H9 (cell line): ENCODE results near the gene IL21R. TPM values are rescaled to one million over a fixed set of nuclear protein-coding genes. Genes with fewer than 3 reads are reported as not detected.

Experiments
- DNase-seq: peaks from one replicate; pipeline ENCODE4 v3.0.0-alpha.2; 2017
- H2AFZ ChIP-seq: one replicate; pipeline ENCODE4 v1.6.1; 2013; ENCODE audit warnings: mild to moderate bottlenecking, low read length, control low read depth, moderate library complexity
- H2AK5ac ChIP-seq: 2 replicates; pipeline ENCODE4 v1.6.1; 2013; ENCODE audit warnings: low read length, control low read depth, mixed read lengths; ENCODE audit not compliant: insufficient read length
- H2BK120ac ChIP-seq: one replicate; pipeline ENCODE4 v1.6.1; 2013; ENCODE audit warnings: low read depth, mild to moderate bottlenecking, low read length, control low read depth, inconsistent platforms; ENCODE audit not compliant: poor library complexity, severe bottlenecking
- H2BK12ac ChIP-seq: 2 replicates; pipeline ENCODE4 v1.6.1; 2013; ENCODE audit warnings: low read length, control low read depth, mixed read lengths, low read depth; ENCODE audit not compliant: insufficient read length
- H2BK15ac ChIP-seq: 2 replicates; pipeline ENCODE4 v1.6.1; 2013; ENCODE audit warnings: low read depth, low read length, control low read depth
- H2BK20ac ChIP-seq: one replicate; pipeline ENCODE4 v1.6.1; 2013; ENCODE audit warnings: low read depth, mild to moderate bottlenecking, low read length, control low read depth, inconsistent platforms; ENCODE audit not compliant: poor library complexity, severe bottlenecking
- H2BK5ac ChIP-seq: 2 replicates; pipeline ENCODE4 v1.6.1; 2013; ENCODE audit warnings: low read length, control low read depth, mixed read lengths; ENCODE audit not compliant: insufficient read length
- H3K14ac ChIP-seq: 2 replicates; pipeline ENCODE4 v1.6.1; 2013; ENCODE audit warnings: low read length, control low read depth; ENCODE audit not compliant: insufficient read depth
- H3K18ac ChIP-seq: 2 replicates; pipeline ENCODE4 v1.6.1; 2013; ENCODE audit warnings: low read depth, mild to moderate bottlenecking, mixed read lengths, low read length, control low read depth; ENCODE audit not compliant: insufficient read length
- H3K23ac ChIP-seq: 2 replicates; pipeline ENCODE4 v1.6.1; 2013; ENCODE audit warnings: low read length, control low read depth, mixed read lengths, low read depth; ENCODE audit not compliant: insufficient read length
- H3K23me2 ChIP-seq: 2 replicates; pipeline ENCODE4 v1.6.1; 2013; ENCODE audit warnings: low read depth, mild to moderate bottlenecking, mixed read lengths, low read length, control low read depth; ENCODE audit not compliant: insufficient read length, poor library complexity, severe bottlenecking
- H3K27ac ChIP-seq: 2 replicates; pipeline ENCODE4 v1.5.1; 2013; ENCODE audit warnings: low read length, control low read depth, mixed read lengths, low read depth; ENCODE audit not compliant: insufficient read length
- H3K27me3 ChIP-seq: 2 replicates; pipeline ENCODE4 v1.6.1; 2013; ENCODE audit warnings: low read length, control low read depth, inconsistent platforms; ENCODE audit not compliant: insufficient read depth
- H3K4ac ChIP-seq: 2 replicates; pipeline ENCODE4 v1.6.1; 2013; ENCODE audit warnings: low read depth, mild to moderate bottlenecking, control low read depth, inconsistent platforms, low read length, moderate library complexity
- H3K4me1 ChIP-seq: 2 replicates; pipeline ENCODE4 v1.6.1; 2013; ENCODE audit warnings: low read length, control low read depth, inconsistent platforms; ENCODE audit not compliant: insufficient read depth
- H3K4me2 ChIP-seq: 2 replicates; pipeline ENCODE4 v1.6.1; 2013; ENCODE audit warnings: low read length, control low read depth, mixed read lengths; ENCODE audit not compliant: insufficient read length, insufficient read depth
- H3K56ac ChIP-seq: 2 replicates; pipeline ENCODE4 v1.6.1; 2013; ENCODE audit warnings: low read depth, mild to moderate bottlenecking, mixed read lengths, low read length, control low read depth; ENCODE audit not compliant: insufficient read length
- H3K79me1 ChIP-seq: 2 replicates; pipeline ENCODE4 v1.6.1; 2013; ENCODE audit warnings: low read depth, mild to moderate bottlenecking, moderate library complexity, low read length, control low read depth, inconsistent platforms; ENCODE audit not compliant: insufficient read depth, poor library complexity, severe bottlenecking
- H3K79me2 ChIP-seq: 2 replicates; pipeline ENCODE4 v1.6.1; 2013; ENCODE audit warnings: low read length, control low read depth, inconsistent platforms; ENCODE audit not compliant: insufficient read depth
- H3K9ac ChIP-seq: 2 replicates; pipeline ENCODE4 v1.6.1; 2013; ENCODE audit warnings: low read length, control low read depth, mixed read lengths; ENCODE audit not compliant: insufficient read length; ENCODE audit errors: extremely low read depth
- H3K9me3 ChIP-seq: one replicate; pipeline ENCODE4 v1.6.1; 2013; ENCODE audit warnings: low read depth, low read length, inconsistent platforms; ENCODE audit not compliant: control insufficient read depth
- H3T11ph ChIP-seq: one replicate; pipeline ENCODE4 v1.6.1; 2013; ENCODE audit warnings: mild to moderate bottlenecking, low read length, control low read depth, inconsistent platforms
- H4K20me1 ChIP-seq: one replicate; pipeline ENCODE4 v1.6.1; 2013; ENCODE audit not compliant: control insufficient read depth, insufficient read length, insufficient read depth
- H4K5ac ChIP-seq: 2 replicates; pipeline ENCODE4 v1.6.1; 2013; ENCODE audit warnings: low read depth, mild to moderate bottlenecking, mixed read lengths, low read length, control low read depth; ENCODE audit not compliant: insufficient read length
- H4K8ac ChIP-seq: replicated peaks from 2 replicates; pipeline ENCODE4 v1.6.1; 2013; ENCODE audit warnings: low read length, control low read depth, mixed read lengths, low read depth; ENCODE audit not compliant: insufficient read length
- H4K91ac ChIP-seq: 2 replicates; pipeline ENCODE4 v1.6.1; 2013; ENCODE audit warnings: low read depth, mild to moderate bottlenecking, moderate library complexity, mixed read lengths, low read length, control low read depth; ENCODE audit not compliant: insufficient read length
- H3K27ac Mint-ChIP-seq, 3 experiments: 2 replicates in 2 of 3; 3 replicates in 1 of 3; pipeline ENCODE4 v1.8.0; 2020 to 2021; ENCODE audit warnings: mixed read lengths in 3 of 3, mild to moderate bottlenecking in 1 of 3, moderate library complexity in 1 of 3
- H3K27me3 Mint-ChIP-seq: 2 replicates; pipeline ENCODE4 v1.8.0; 2021; ENCODE audit warnings: low read depth, mild to moderate bottlenecking, moderate library complexity, mixed read lengths
- H3K36me3 Mint-ChIP-seq, 3 experiments: 2 replicates in 2 of 3; 3 replicates in 1 of 3; pipeline ENCODE4 v1.8.0; 2020 to 2021; ENCODE audit warnings: low read depth in 3 of 3, mixed read lengths in 3 of 3; ENCODE audit not compliant: insufficient read depth in 1 of 3
- H3K4me1 Mint-ChIP-seq, 2 experiments: 2 replicates each; pipeline ENCODE4 v1.8.0; 2020; ENCODE audit warnings: mixed read lengths in 2 of 2
- H3K4me3 Mint-ChIP-seq, 2 experiments: 2 replicates in 1 of 2; 3 replicates in 1 of 2; pipeline ENCODE4 v1.8.0; 2020 to 2021; ENCODE audit warnings: mild to moderate bottlenecking in 2 of 2, mixed read lengths in 2 of 2, moderate library complexity in 1 of 2
- H3K9me3 Mint-ChIP-seq, 2 experiments: 2 replicates in 1 of 2; 3 replicates in 1 of 2; pipeline ENCODE4 v1.8.0; 2020; ENCODE audit warnings: mild to moderate bottlenecking in 2 of 2, mixed read lengths in 2 of 2, moderate library complexity in 1 of 2
- WGBS: extraction: QIAGEN DNeasy Blood & Tissue Kit; methylation state at CpG from one replicate; pipeline ENCODE4 v1.1.7; 2013; ENCODE audit warnings: missing lambda C conversion rate, low lambda C conversion rate, mixed read lengths; ENCODE audit not compliant: insufficient read length; ENCODE audit errors: extremely low coverage; 5-methylcytosine and 5-hydroxymethylcytosine counted together
- total RNA-seq: library from RNA; stranded (reverse); gene quantifications from 2 replicates; pipeline ENCODE4 v1.2.1, GENCODE V29; 2021
- TF ChIP-seq, protein P1 (sequence below): fragments of 200-600 bp; sonication (generic); conservative IDR thresholded peaks from 3 replicates; pipeline ENCODE4 v1.8.0; 2021; ENCODE audit warnings: antibody characterized with exemption, mild to moderate bottlenecking

The IL21R gene
- total RNA-seq, 1 experiment from 2014 or later: 0.07 TPM

DNA sequence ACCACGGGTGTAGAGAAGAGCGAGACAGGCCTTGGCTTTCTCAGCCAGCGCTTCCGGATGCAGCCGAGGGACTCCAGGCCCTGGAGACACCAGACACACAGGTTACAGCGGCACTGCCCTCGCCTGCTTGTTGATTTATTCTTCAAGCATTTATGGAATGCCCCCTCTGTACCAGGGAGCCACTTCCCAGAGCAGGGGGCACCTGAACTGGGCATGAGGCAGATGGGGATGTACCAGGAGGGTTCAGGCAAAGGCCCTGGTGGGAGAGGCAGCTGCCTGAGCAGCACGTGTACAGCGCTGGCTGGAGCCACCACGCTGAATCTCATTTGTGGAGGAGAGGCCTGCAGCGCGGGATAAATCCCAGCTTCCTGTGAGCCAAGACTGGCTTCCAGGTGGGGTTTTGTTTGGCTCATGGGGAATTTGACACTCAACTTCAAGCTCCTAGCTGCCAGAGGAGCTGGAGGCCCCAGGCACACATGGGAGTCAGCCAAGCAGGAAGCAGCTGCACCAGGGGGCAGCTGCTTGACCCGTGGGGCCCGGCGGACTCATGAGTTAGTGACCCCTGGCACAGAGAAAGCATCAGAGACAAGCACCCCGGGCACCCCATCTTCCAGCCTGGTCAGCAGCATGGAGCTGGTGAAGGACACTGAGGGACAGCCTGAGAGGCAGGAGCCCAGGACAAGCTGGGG, 59.7 kb downstream of the IL21R start:
- H3K14ac ChIP-seq: no peak overlapping the region
- H2AK5ac ChIP-seq: no peak overlapping the region
- Mint-ChIP-seq H3K4me3 (no peak overlapping the region), H3K27ac (no peak overlapping the region), H3K9me3 (no peaks in the 10 kb centered on the region), H3K4me1 (peaks cover 2 to 3% of the 10 kb centered on the region in 2 experiments; a peak in 1 of 4 replicates), H3K27me3 (no peaks in the 10 kb centered on the region; the same call in 1 of the 2 replicates), H3K36me3 (peaks cover 14 to 66% (median 44%) of the 10 kb centered on the region in 3 experiments)
- H3K79me2 ChIP-seq: no peaks in the 10 kb centered on the region
- H2BK20ac ChIP-seq: no peak overlapping the region
- H3K56ac ChIP-seq: no peak overlapping the region
- no peaks in the 10 kb centered on the region for H3K27me3 ChIP-seq
- no peak overlapping the region for H3K4me2 ChIP-seq
- no peaks in the 10 kb centered on the region for H3K9me3 ChIP-seq
- no peaks in the 10 kb centered on the region for H3K79me1 ChIP-seq
- H2BK15ac ChIP-seq: no peak overlapping the region
- H3K18ac ChIP-seq: no peak overlapping the region
- H2BK12ac ChIP-seq: no peak overlapping the region
- H3K9ac ChIP-seq: no peak overlapping the region
- no peak overlapping the region for H2AFZ ChIP-seq
- no peak overlapping the region for H3K4ac ChIP-seq
- H4K20me1 ChIP-seq: no peaks in the 10 kb centered on the region
- no peak overlapping the region for H3K27ac ChIP-seq
- no peak overlapping the region for H4K5ac ChIP-seq
- H2BK5ac ChIP-seq: no peak overlapping the region
- WGBS: no CpG with 5 or more reads among the region's 16 CpGs
- H3T11ph ChIP-seq: no peak overlapping the region
- H4K91ac ChIP-seq: no peak overlapping the region
- H2BK120ac ChIP-seq: no peak overlapping the region
- H3K4me1 ChIP-seq: no peaks in the 10 kb centered on the region
- TF ChIP-seq, protein P1, sequence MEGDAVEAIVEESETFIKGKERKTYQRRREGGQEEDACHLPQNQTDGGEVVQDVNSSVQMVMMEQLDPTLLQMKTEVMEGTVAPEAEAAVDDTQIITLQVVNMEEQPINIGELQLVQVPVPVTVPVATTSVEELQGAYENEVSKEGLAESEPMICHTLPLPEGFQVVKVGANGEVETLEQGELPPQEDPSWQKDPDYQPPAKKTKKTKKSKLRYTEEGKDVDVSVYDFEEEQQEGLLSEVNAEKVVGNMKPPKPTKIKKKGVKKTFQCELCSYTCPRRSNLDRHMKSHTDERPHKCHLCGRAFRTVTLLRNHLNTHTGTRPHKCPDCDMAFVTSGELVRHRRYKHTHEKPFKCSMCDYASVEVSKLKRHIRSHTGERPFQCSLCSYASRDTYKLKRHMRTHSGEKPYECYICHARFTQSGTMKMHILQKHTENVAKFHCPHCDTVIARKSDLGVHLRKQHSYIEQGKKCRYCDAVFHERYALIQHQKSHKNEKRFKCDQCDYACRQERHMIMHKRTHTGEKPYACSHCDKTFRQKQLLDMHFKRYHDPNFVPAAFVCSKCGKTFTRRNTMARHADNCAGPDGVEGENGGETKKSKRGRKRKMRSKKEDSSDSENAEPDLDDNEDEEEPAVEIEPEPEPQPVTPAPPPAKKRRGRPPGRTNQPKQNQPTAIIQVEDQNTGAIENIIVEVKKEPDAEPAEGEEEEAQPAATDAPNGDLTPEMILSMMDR: no peak
- no peak for DNase-seq
- H4K8ac ChIP-seq: no peak overlapping the region
- no peaks in the 10 kb centered on the region for H3K23me2 ChIP-seq
- no peak overlapping the region for H3K23ac ChIP-seq
